WTC11 (cell line): ENCODE data around the gene PKMYT1.
"Not testable (repeated sequence)": the region's sequence is repeated elsewhere in the genome, so short reads cannot be mapped to it uniquely, and the experiment has no call there.

ENCODE experiments used
- CREB1 ChIP-seq: sonication (generic); formaldehyde crosslinking; IDR thresholded peaks from 2 replicates; pipeline ENCODE4 v1.8.0; 2023; ENCODE audit warnings: mild to moderate bottlenecking, missing genetic modification reagents
- IRF2 ChIP-seq: sonication (generic); formaldehyde crosslinking; IDR thresholded peaks from 2 replicates; pipeline ENCODE4 v1.8.0; 2022; ENCODE audit warnings: low read depth, missing genetic modification reagents, borderline replicate concordance
- MYBL2 ChIP-seq: sonication (generic); formaldehyde crosslinking; IDR thresholded peaks from 2 replicates; pipeline ENCODE4 v1.8.1; 2023; ENCODE audit warnings: mild to moderate bottlenecking, moderate library complexity, missing genetic modification reagents
- NR2C2 ChIP-seq: sonication (generic); formaldehyde crosslinking; IDR thresholded peaks from 2 replicates; pipeline ENCODE4 v1.8.0; 2022; ENCODE audit warnings: mild to moderate bottlenecking, missing genetic modification reagents
- TCF7 ChIP-seq: sonication (generic); formaldehyde crosslinking; IDR thresholded peaks from 2 replicates; pipeline ENCODE4 v1.8.0; 2022; ENCODE audit warnings: mild to moderate bottlenecking, low read depth, missing genetic modification reagents, moderate library complexity
- TF ChIP-seq, protein P1 (sequence below): fragments of 200-600 bp; IDR thresholded peaks from 2 replicates; pipeline ENCODE4 v1.8.0; 2022; ENCODE audit warnings: antibody characterized with exemption
- TF ChIP-seq, protein P2 (sequence below): sonication (generic); formaldehyde crosslinking; IDR thresholded peaks from 2 replicates; pipeline ENCODE4 v1.8.1; 2022; ENCODE audit warnings: low read depth, missing genetic modification reagents, borderline replicate concordance
- TF ChIP-seq, protein P3 (sequence below): sonication (generic); formaldehyde crosslinking; IDR thresholded peaks from 2 replicates; pipeline ENCODE4 v1.8.1; 2022; ENCODE audit warnings: mild to moderate bottlenecking, moderate library complexity, missing genetic modification reagents
- TF ChIP-seq, protein P4 (sequence below): sonication (generic); formaldehyde crosslinking; IDR thresholded peaks from 2 replicates; pipeline ENCODE4 v1.8.0; 2022; ENCODE audit warnings: mild to moderate bottlenecking, missing genetic modification reagents
- TF ChIP-seq, protein P5 (sequence below): fragments of 250-450 bp; sonication (Bioruptor Pico); IDR thresholded peaks from 2 replicates; pipeline ENCODE4 v1.9.0; 2021; ENCODE audit warnings: mild to moderate bottlenecking, borderline replicate concordance
- TF ChIP-seq, protein P6 (sequence below): sonication (generic); formaldehyde crosslinking; conservative IDR thresholded peaks from 2 replicates; pipeline ENCODE4 v1.8.1; 2023; ENCODE audit warnings: mild to moderate bottlenecking, low read depth, missing genetic modification reagents, moderate library complexity

DNA sequence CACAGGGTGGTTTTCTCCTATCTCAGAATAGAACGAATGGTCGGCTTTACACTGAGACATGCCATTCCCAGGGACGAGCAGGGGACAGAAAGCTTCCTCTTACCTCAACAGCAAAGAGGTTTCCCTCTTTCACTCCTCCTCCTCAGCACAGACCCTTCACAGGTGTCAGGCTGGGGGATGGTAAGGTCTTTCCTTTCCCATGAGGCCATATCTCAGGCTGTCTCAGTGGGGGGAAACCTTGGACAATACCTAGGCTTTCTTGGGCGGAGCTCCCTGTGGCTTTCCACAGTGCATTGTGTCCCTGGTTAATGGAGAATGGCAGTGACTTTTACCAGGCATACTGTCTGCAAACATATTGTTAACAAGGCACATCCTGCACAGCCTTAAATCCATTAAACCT, 52.1 kb downstream of the PKMYT1 start:
- TF ChIP-seq, protein P1, sequence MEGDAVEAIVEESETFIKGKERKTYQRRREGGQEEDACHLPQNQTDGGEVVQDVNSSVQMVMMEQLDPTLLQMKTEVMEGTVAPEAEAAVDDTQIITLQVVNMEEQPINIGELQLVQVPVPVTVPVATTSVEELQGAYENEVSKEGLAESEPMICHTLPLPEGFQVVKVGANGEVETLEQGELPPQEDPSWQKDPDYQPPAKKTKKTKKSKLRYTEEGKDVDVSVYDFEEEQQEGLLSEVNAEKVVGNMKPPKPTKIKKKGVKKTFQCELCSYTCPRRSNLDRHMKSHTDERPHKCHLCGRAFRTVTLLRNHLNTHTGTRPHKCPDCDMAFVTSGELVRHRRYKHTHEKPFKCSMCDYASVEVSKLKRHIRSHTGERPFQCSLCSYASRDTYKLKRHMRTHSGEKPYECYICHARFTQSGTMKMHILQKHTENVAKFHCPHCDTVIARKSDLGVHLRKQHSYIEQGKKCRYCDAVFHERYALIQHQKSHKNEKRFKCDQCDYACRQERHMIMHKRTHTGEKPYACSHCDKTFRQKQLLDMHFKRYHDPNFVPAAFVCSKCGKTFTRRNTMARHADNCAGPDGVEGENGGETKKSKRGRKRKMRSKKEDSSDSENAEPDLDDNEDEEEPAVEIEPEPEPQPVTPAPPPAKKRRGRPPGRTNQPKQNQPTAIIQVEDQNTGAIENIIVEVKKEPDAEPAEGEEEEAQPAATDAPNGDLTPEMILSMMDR: not testable (repeated sequence)
- TF ChIP-seq NR2C2 (CRISPR knock-in tag); CREB1 (CRISPR knock-in tag); IRF2; TCF7 (CRISPR knock-in tag); MYBL2 (CRISPR knock-in tag): not testable (repeated sequence)
- TF ChIP-seq, protein P2, sequence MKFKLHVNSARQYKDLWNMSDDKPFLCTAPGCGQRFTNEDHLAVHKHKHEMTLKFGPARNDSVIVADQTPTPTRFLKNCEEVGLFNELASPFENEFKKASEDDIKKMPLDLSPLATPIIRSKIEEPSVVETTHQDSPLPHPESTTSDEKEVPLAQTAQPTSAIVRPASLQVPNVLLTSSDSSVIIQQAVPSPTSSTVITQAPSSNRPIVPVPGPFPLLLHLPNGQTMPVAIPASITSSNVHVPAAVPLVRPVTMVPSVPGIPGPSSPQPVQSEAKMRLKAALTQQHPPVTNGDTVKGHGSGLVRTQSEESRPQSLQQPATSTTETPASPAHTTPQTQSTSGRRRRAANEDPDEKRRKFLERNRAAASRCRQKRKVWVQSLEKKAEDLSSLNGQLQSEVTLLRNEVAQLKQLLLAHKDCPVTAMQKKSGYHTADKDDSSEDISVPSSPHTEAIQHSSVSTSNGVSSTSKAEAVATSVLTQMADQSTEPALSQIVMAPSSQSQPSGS: not testable (repeated sequence)
- TF ChIP-seq, protein P3, sequence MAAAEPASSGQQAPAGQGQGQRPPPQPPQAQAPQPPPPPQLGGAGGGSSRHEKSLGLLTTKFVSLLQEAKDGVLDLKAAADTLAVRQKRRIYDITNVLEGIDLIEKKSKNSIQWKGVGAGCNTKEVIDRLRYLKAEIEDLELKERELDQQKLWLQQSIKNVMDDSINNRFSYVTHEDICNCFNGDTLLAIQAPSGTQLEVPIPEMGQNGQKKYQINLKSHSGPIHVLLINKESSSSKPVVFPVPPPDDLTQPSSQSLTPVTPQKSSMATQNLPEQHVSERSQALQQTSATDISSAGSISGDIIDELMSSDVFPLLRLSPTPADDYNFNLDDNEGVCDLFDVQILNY (CRISPR knock-in tag): not testable (repeated sequence)
- TF ChIP-seq, protein P4, sequence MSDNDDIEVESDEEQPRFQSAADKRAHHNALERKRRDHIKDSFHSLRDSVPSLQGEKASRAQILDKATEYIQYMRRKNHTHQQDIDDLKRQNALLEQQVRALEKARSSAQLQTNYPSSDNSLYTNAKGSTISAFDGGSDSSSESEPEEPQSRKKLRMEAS (CRISPR knock-in tag): not testable (repeated sequence)
- TF ChIP-seq, protein P5, sequence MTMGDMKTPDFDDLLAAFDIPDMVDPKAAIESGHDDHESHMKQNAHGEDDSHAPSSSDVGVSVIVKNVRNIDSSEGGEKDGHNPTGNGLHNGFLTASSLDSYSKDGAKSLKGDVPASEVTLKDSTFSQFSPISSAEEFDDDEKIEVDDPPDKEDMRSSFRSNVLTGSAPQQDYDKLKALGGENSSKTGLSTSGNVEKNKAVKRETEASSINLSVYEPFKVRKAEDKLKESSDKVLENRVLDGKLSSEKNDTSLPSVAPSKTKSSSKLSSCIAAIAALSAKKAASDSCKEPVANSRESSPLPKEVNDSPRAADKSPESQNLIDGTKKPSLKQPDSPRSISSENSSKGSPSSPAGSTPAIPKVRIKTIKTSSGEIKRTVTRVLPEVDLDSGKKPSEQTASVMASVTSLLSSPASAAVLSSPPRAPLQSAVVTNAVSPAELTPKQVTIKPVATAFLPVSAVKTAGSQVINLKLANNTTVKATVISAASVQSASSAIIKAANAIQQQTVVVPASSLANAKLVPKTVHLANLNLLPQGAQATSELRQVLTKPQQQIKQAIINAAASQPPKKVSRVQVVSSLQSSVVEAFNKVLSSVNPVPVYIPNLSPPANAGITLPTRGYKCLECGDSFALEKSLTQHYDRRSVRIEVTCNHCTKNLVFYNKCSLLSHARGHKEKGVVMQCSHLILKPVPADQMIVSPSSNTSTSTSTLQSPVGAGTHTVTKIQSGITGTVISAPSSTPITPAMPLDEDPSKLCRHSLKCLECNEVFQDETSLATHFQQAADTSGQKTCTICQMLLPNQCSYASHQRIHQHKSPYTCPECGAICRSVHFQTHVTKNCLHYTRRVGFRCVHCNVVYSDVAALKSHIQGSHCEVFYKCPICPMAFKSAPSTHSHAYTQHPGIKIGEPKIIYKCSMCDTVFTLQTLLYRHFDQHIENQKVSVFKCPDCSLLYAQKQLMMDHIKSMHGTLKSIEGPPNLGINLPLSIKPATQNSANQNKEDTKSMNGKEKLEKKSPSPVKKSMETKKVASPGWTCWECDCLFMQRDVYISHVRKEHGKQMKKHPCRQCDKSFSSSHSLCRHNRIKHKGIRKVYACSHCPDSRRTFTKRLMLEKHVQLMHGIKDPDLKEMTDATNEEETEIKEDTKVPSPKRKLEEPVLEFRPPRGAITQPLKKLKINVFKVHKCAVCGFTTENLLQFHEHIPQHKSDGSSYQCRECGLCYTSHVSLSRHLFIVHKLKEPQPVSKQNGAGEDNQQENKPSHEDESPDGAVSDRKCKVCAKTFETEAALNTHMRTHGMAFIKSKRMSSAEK (CRISPR knock-in tag): not testable (repeated sequence)
- TF ChIP-seq, protein P6, sequence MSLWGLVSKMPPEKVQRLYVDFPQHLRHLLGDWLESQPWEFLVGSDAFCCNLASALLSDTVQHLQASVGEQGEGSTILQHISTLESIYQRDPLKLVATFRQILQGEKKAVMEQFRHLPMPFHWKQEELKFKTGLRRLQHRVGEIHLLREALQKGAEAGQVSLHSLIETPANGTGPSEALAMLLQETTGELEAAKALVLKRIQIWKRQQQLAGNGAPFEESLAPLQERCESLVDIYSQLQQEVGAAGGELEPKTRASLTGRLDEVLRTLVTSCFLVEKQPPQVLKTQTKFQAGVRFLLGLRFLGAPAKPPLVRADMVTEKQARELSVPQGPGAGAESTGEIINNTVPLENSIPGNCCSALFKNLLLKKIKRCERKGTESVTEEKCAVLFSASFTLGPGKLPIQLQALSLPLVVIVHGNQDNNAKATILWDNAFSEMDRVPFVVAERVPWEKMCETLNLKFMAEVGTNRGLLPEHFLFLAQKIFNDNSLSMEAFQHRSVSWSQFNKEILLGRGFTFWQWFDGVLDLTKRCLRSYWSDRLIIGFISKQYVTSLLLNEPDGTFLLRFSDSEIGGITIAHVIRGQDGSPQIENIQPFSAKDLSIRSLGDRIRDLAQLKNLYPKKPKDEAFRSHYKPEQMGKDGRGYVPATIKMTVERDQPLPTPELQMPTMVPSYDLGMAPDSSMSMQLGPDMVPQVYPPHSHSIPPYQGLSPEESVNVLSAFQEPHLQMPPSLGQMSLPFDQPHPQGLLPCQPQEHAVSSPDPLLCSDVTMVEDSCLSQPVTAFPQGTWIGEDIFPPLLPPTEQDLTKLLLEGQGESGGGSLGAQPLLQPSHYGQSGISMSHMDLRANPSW (CRISPR knock-in tag): not testable (repeated sequence)
